ENCODE measurements around the gene TTC12. TPM values are rescaled to one million over a fixed set of nuclear protein-coding genes. Genes with fewer than 3 reads are reported as not detected.

Gene TTC12
- total and polyA plus RNA-seq, 10 of the 15 experiments (the other 5 are each of a cell fraction or from before 2014, with no cell fraction given) = 3.7 to 14.0 (median 8.1) TPM

DNA sequence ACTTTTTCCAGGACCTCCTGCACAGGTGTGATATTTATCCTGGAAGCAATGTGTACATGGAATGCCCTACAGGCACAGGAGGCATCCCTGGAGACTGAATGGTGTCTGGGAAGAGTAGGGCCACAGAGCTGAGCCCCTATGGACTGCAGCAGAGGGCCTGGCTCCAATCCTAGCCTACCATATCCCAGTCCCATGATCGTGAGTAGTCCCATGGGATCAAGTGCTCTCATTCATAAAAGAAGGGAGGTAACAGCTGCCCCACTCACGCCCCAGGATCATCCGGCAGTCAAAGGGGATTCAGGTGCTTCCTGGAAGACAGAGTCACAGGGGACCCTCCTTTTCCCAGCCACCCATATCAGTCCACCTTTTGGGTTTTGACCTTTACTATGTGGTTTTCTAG lies 97.2 kb downstream of the TTC12 start:
- 22% methylated on average over 3 of the region's 3 CpGs for WGBS (ENCODE audit: insufficient coverage, insufficient replicate concordance, low lambda C conversion rate, missing lambda C conversion rate)
- ChIA-PET CTCF (no interaction called here), POLR2A (no interaction called here), SMC1A (ENCODE audit: uncharacterized antibody, unreplicated experiment) (no interaction called here), RAD21 (ENCODE audit: unreplicated experiment) (no interaction called here)
- BruUV-seq (replicated peaks) = no TSS peak
- TF ChIP-seq FOXM1 (IDR thresholded peaks at IDR 0.05; ENCODE audit: low read depth, low read length) = no peak
- H2AFZ ChIP-seq (ENCODE audit: control insufficient read depth, low read depth, low read length) = no peak overlapping the region
- no peaks in the 10 kb centered on the region for H3K9me3 ChIP-seq (replicated peaks; ENCODE audit: control insufficient read depth, insufficient read depth, low read length)
- no peak for DNase-seq (ENCODE audit: low read depth, low spot score)
- H3K27ac ChIP-seq (ENCODE audit: control insufficient read depth, insufficient read depth) = no peak overlapping the region
- no peak overlapping the region for H3K4me2 ChIP-seq (ENCODE audit: control insufficient read depth, insufficient read depth)
- no peak overlapping the region for H3K4me3 ChIP-seq
- intact Hi-C loops (cut with micrococcal nuclease; ENCODE audit: unreplicated experiment) (no loop called here), in situ Hi-C loops (cut with MboI) (no loop called here)
- no peak overlapping the region for H3K9ac ChIP-seq (ENCODE audit: control insufficient read depth, insufficient read depth, low read length)
- H4K20me1 ChIP-seq (ENCODE audit: control insufficient read depth, insufficient read depth) = no peaks in the 10 kb centered on the region
- H3K4me1 ChIP-seq (ENCODE audit: control insufficient read depth, insufficient read depth, low read length) = no peaks in the 10 kb centered on the region
- no peaks in the 10 kb centered on the region for H3K36me3 ChIP-seq (ENCODE audit: control insufficient read depth in 2 of 2, insufficient read depth in 2 of 2, low read length in 1 of 2)
- ATAC-seq = no peak
- H3K27me3 ChIP-seq (replicated peaks in 1 of 2; ENCODE audit: control insufficient read depth in 2 of 2, insufficient read depth in 2 of 2, low read length in 1 of 2) = peaks cover 0 to 6% of the 10 kb centered on the region in 2 experiments; a peak in 2 of 4 replicates
- no peak for FAIRE-seq
- H3K79me2 ChIP-seq (ENCODE audit: control insufficient read depth, insufficient read depth, low read length) = no peaks in the 10 kb centered on the region

DNA sequence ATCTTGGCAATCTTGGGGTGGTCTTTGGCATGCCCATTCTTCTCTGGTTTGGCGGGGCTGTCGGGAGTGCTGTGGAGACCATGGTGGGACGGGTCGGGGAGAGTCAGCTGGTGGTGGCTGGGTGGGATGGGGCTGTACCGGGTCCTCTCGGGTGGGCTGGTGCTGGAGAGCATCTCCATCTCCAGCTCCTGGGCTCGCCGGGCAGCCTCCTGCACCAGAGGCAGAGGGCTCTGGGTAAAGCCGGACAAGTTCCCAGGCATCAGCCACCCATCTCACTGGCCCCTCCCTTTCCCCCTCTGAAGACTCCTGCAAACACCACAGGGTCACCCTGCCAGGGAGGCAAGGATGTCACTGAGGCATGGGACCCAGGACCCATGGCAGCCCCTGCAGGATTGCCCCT lies 98.3 kb downstream of the TTC12 start:
- Histone ChIP-seq H3K4me1 (ENCODE audit: control insufficient read depth, insufficient read depth, low read length) (no peaks in the 10 kb centered on the region; the same call in 1 of the 2 replicates), H3K9ac (ENCODE audit: control insufficient read depth, insufficient read depth, low read length) (no peak overlapping the region), H3K27me3 (replicated peaks in 1 of 2; ENCODE audit: control insufficient read depth in 2 of 2, insufficient read depth in 2 of 2, low read length in 1 of 2) (peaks cover 0 to 5% of the 10 kb centered on the region in 2 experiments; a peak in 2 of 4 replicates), H3K79me2 (ENCODE audit: control insufficient read depth, insufficient read depth, low read length) (no peaks in the 10 kb centered on the region), H4K20me1 (ENCODE audit: control insufficient read depth, insufficient read depth) (no peaks in the 10 kb centered on the region), H3K4me3 (no peak overlapping the region), H3K4me2 (ENCODE audit: control insufficient read depth, insufficient read depth) (no peak overlapping the region), H3K36me3 (ENCODE audit: control insufficient read depth in 2 of 2, insufficient read depth in 2 of 2, low read length in 1 of 2) (no peaks in the 10 kb centered on the region), H2AFZ (ENCODE audit: control insufficient read depth, low read depth, low read length) (no peak overlapping the region), H3K27ac (ENCODE audit: control insufficient read depth, insufficient read depth) (no peak overlapping the region), H3K9me3 (replicated peaks; ENCODE audit: control insufficient read depth, insufficient read depth, low read length) (no peaks in the 10 kb centered on the region)
- ChIA-PET RAD21 (ENCODE audit: unreplicated experiment) (no interaction called here), SMC1A (ENCODE audit: uncharacterized antibody, unreplicated experiment) (no interaction called here), CTCF (no interaction called here), POLR2A (no interaction called here)
- WGBS (ENCODE audit: insufficient coverage, insufficient replicate concordance, low lambda C conversion rate, missing lambda C conversion rate) = 33% methylated on average over 8 of the region's 9 CpGs
- no peak for DNase-seq (ENCODE audit: low read depth, low spot score)
- intact Hi-C loops (cut with micrococcal nuclease; ENCODE audit: unreplicated experiment) (no loop called here), in situ Hi-C loops (cut with MboI) (no loop called here)
- no peak for FAIRE-seq
- no peak for TF ChIP-seq ESRRA (IDR thresholded peaks at IDR 0.05; ENCODE audit: low read length)
- no peak for TF ChIP-seq USF1 (IDR thresholded peaks at IDR 0.05; ENCODE audit: borderline replicate concordance, extremely low read length, insufficient read depth, low read depth, low read length)
- TF ChIP-seq ZNF207 (IDR thresholded peaks at IDR 0.05; ENCODE audit: borderline replicate concordance) = no peak
- no peak for TF ChIP-seq MXI1 (IDR thresholded peaks at IDR 0.05; ENCODE audit: low read depth, low read length)
- TF ChIP-seq ZNF592 (IDR thresholded peaks at IDR 0.05) = no peak
- TF ChIP-seq NBN (IDR thresholded peaks at IDR 0.05) = no peak
- BruUV-seq (replicated peaks) = no TSS peak
- ATAC-seq = no peak
